Endothelial cell (in vitro differentiated cells): ENCODE data around the gene YAE1. TPM values are rescaled to one million over a fixed set of nuclear protein-coding genes. Genes with fewer than 3 reads are reported as not detected.

Experiments
- DNase-seq: peaks from one replicate; pipeline ENCODE4 v3.0.0; 2021; ENCODE audit warnings: low spot score
- H3K27ac Mint-ChIP-seq: one replicate; pipeline ENCODE4 v1.8.0; 2021; ENCODE audit warnings: mixed read lengths, inconsistent platforms; ENCODE audit not compliant: unreplicated experiment
- H3K27me3 Mint-ChIP-seq: one replicate; pipeline ENCODE4 v1.8.0; 2021; ENCODE audit warnings: mild to moderate bottlenecking, moderate library complexity, mixed read lengths, inconsistent platforms; ENCODE audit not compliant: unreplicated experiment
- H3K36me3 Mint-ChIP-seq: one replicate; pipeline ENCODE4 v1.8.0; 2021; ENCODE audit warnings: mild to moderate bottlenecking, low read depth, mixed read lengths, inconsistent platforms; ENCODE audit not compliant: unreplicated experiment
- H3K4me1 Mint-ChIP-seq: one replicate; pipeline ENCODE4 v1.8.0; 2021; ENCODE audit warnings: mild to moderate bottlenecking, mixed read lengths, inconsistent platforms; ENCODE audit not compliant: unreplicated experiment
- H3K4me3 Mint-ChIP-seq: one replicate; pipeline ENCODE4 v1.8.0; 2021; ENCODE audit warnings: mild to moderate bottlenecking, mixed read lengths, inconsistent platforms; ENCODE audit not compliant: unreplicated experiment
- H3K9me3 Mint-ChIP-seq: one replicate; pipeline ENCODE4 v1.8.0; 2021; ENCODE audit warnings: mixed read lengths, inconsistent platforms; ENCODE audit not compliant: unreplicated experiment
- CTCF ChIP-seq: fragments of 200-600 bp; sonication (generic); IDR thresholded peaks from one replicate; pipeline ENCODE4 v1.5.0; 2021; ENCODE audit warnings: antibody characterized with exemption; ENCODE audit not compliant: unreplicated experiment
- total RNA-seq: library from RNA; stranded (reverse); fragmentation: NEBNext Ultra II Directional; extraction: Animal tissue kit (Norgen Biotek cat#: 25700); gene quantifications from one replicate; pipeline ENCODE4 v1.2.1, GENCODE V29; 2021; ENCODE audit not compliant: unreplicated experiment

YAE1 gene
- total RNA-seq, 1 donor from 2014 or later = 13.4 TPM

GRCh38 chr7:39547336-39547735, 18.9 kb upstream of the YAE1 start:
- H3K9me3 Mint-ChIP-seq = peaks cover 4% of the 10 kb centered on the region
- H3K4me3 Mint-ChIP-seq = no peak overlapping the region
- H3K36me3 Mint-ChIP-seq = peaks cover 5% of the 10 kb centered on the region
- H3K4me1 Mint-ChIP-seq = no peaks in the 10 kb centered on the region
- no peak for DNase-seq
- no peak for TF ChIP-seq CTCF
- peaks cover 4% of the 10 kb centered on the region for H3K27me3 Mint-ChIP-seq
- no peak overlapping the region for H3K27ac Mint-ChIP-seq

GRCh38 chr7:39550411-39550810, 15.8 kb upstream of the YAE1 start:
- H3K4me3 Mint-ChIP-seq = no peak overlapping the region
- H3K4me1 Mint-ChIP-seq = no peaks in the 10 kb centered on the region
- no peaks in the 10 kb centered on the region for H3K27me3 Mint-ChIP-seq
- no peak for DNase-seq
- H3K9me3 Mint-ChIP-seq = peaks cover 4% of the 10 kb centered on the region
- peaks cover 5% of the 10 kb centered on the region for H3K36me3 Mint-ChIP-seq
- no peak for TF ChIP-seq CTCF
- H3K27ac Mint-ChIP-seq = no peak overlapping the region

- DNase-seq = no peak
- no peak for TF ChIP-seq CTCF
- H3K4me3 Mint-ChIP-seq = no peak overlapping the region
- peaks cover 3% of the 10 kb centered on the region for H3K27me3 Mint-ChIP-seq
- no peaks in the 10 kb centered on the region for H3K36me3 Mint-ChIP-seq
- H3K27ac Mint-ChIP-seq = no peak overlapping the region
- no peaks in the 10 kb centered on the region for H3K4me1 Mint-ChIP-seq
- H3K9me3 Mint-ChIP-seq = no peaks in the 10 kb centered on the region
Measured at GRCh38 chr7:39553436-39553835, 12.8 kb upstream of the YAE1 start.

GRCh38 chr7:39554583-39555165, 11.5 kb upstream of the YAE1 start:
- no peaks in the 10 kb centered on the region for H3K36me3 Mint-ChIP-seq
- peaks cover 3% of the 10 kb centered on the region for H3K27me3 Mint-ChIP-seq
- DNase-seq = no peak

More at GRCh38 chr7:39554583-39555165, 11.5 kb upstream of the YAE1 start:
- no peak overlapping the region for H3K4me3 Mint-ChIP-seq
- H3K4me1 Mint-ChIP-seq = no peaks in the 10 kb centered on the region
- H3K9me3 Mint-ChIP-seq = no peaks in the 10 kb centered on the region
- TF ChIP-seq CTCF = no peak
- H3K27ac Mint-ChIP-seq = no peak overlapping the region
